Right lobe of liver (tissue), 6 donors: ENCODE data around the gene TLX2. TPM values are rescaled to one million over a fixed set of nuclear protein-coding genes. Genes with fewer than 3 reads are reported as not detected.

Experiments used
- ATAC-seq, 4 donors: fragments of 200-7000 bp; cut with Tn5 transposase; one replicate each; pipeline ENCODE4 v1.9.1; 2020; ENCODE audit warnings: mild to moderate bottlenecking in 4 of 4, moderate library complexity in 4 of 4
- DNase-seq, 3 donors: peaks; one replicate each; pipeline ENCODE4 v3.0.0-alpha.2; 2020
- H3K27ac ChIP-seq, 3 donors: fragments of 200-600 bp; one replicate each; pipeline ENCODE4 v1.8.0; 2022
- H3K27me3 ChIP-seq, 2 donors: fragments of 200-600 bp; one replicate each; pipeline ENCODE4 v1.8.0; 2022
- H3K36me3 ChIP-seq, 4 donors: fragments of 200-600 bp; sonication (generic) in 1 of 4; one replicate each; pipeline versions ENCODE4 v1.5.1 to v1.8.0; 2017 to 2022; ENCODE audit warnings: control low read depth in 1 of 4
- H3K4me1 ChIP-seq, 4 donors: fragments of 200-600 bp; sonication (generic) in 1 of 4; one replicate each; pipeline versions ENCODE4 v1.5.1 to v1.8.0; 2017 to 2022; ENCODE audit warnings: control low read depth in 1 of 4
- H3K4me3 ChIP-seq, 3 donors: fragments of 200-600 bp; one replicate each; pipeline ENCODE4 v1.8.0; 2022
- H3K9me3 ChIP-seq, 4 donors: fragments of 200-600 bp; sonication (generic) in 1 of 4; one replicate each; pipeline versions ENCODE4 v1.5.1 to v1.8.0; 2017 to 2022; ENCODE audit warnings: control low read depth in 1 of 4
- CTCF ChIP-seq, 4 donors: fragments of 200-600 bp in 3 of 4; fragments of 450-650 bp in 1 of 4; IDR thresholded peaks; one replicate each; pipeline versions ENCODE4 v1.5.1 to v1.8.0; 2016 to 2022; ENCODE audit warnings: antibody characterized with exemption in 4 of 4, mild to moderate bottlenecking in 2 of 4
- POLR2A ChIP-seq: fragments of 450-650 bp; IDR thresholded peaks from one replicate; pipeline ENCODE4 v1.6.1; 2017; ENCODE audit warnings: antibody characterized with exemption, mild to moderate bottlenecking
- WGBS: methylation state at CpG from one replicate; pipeline ENCODE4 v1.1.6; 2018; ENCODE audit warnings: low coverage, low lambda C conversion rate; ENCODE audit not compliant: insufficient coverage; ENCODE audit errors: missing lambda C conversion rate; 5-methylcytosine and 5-hydroxymethylcytosine counted together
- intact Hi-C, 2 donors: fragments of 100-400 bp; cut with DNase I; formaldehyde crosslinking; loops; one replicate each; pipeline versions ENCODE4 v1.11.2 to v1.14.1; 2022
- total RNA-seq, 6 experiments: library from RNA; depleted of rRNA in 2 of 6; stranded (reverse); fragments of >200 nt in 2 of 6; fragmentation: NEBNext Ultra II Directional in 3 of 6; extraction: Animal tissue kit (Norgen Biotek cat#: 25700) in 3 of 6; gene quantifications; one replicate each; pipeline versions ENCODE4 v1.1.0 to v1.2.4, GENCODE V29; 2016 to 2023
- donor health status: DM: no; HTN: yes; CAD: no.
- donor health status: DM: no; HTN: no; CAD: no.
- donor health status: DM: no; HTN: no; CAD: no.
- donor health status: DM: no; HTN: yes; CAD: no.
- donor health status: DM: no; HTN: yes; CAD: no.

Gene TLX2
- total RNA-seq, 6 experiments from 2014 or later = not detected

- Histone ChIP-seq H3K36me3 (no peaks in the 10 kb centered on the region), H3K9me3 (no peaks in the 10 kb centered on the region), H3K27me3 (no peaks in the 10 kb centered on the region), H3K27ac (no peak overlapping the region), H3K4me1 (peaks cover 0 to 42% (median 12%) of the 10 kb centered on the region in 4 donors), H3K4me3 (peak overlapping the region in 2 of 3 donors; percentile 78 to 95)
- no peak for ATAC-seq
- DNase-seq = no peak
- WGBS = 70% methylated on average over 8 of the region's 14 CpGs
- TF ChIP-seq CTCF (IDR thresholded peaks at IDR 0.05) (no peak), POLR2A (no peak)
- intact Hi-C loops = no loop called here
These were observed 8.6 kb upstream of the TLX2 start for GRCh38 chr2:74505448-74506246.

- DNase-seq = peak; percentile 99 to 100 (median 99)
- Histone ChIP-seq H3K27ac (peak within 1 kb of the TSS; percentile 92 to 96 (median 94)), H3K4me3 (peak within 1 kb of the TSS; percentile 76 to 95 (median 78)), H3K27me3 (no peaks in the 10 kb centered on the region), H3K9me3 (no peaks in the 10 kb centered on the region), H3K36me3 (no peaks in the 10 kb centered on the region), H3K4me1 (peaks cover 0 to 31% (median 12%) of the 10 kb centered on the region in 4 donors)
- intact Hi-C loops = no loop called here
- peak; percentile 87 to 93 (median 88) for ATAC-seq
- 0% methylated on average over 27 of the region's 56 CpGs for WGBS
- peak; percentile 45 for TF ChIP-seq POLR2A
- peak in 1 of 4 donors; percentile 19 for TF ChIP-seq CTCF (IDR thresholded peaks at IDR 0.05)
These were observed 6.9 kb upstream of the TLX2 start, which contains the start of gene PCGF1 for GRCh38 chr2:74507145-74507925. Gene PCGF1 (minus strand): TSS chr2:74507695. CDS start chr2:74507668, 27 bp downstream.

- 11% methylated on average over 33 of the region's 38 CpGs for WGBS
- intact Hi-C loops = no loop called here
- H3K9me3 ChIP-seq = no peaks in the 10 kb centered on the region
- peaks cover under 1 to 4% of the 10 kb centered on the region in 2 donors for H3K27me3 ChIP-seq
- ATAC-seq (peak in 1 of 4 donors; percentile 6), DNase-seq (peak in 1 of 3 donors; percentile 42)
- peaks cover 0 to 31% (median 12%) of the 10 kb centered on the region in 4 donors for H3K4me1 ChIP-seq
- H3K36me3 ChIP-seq = no peaks in the 10 kb centered on the region
- H3K4me3 ChIP-seq = peak overlapping the region; percentile 76 to 95 (median 78)
- peak overlapping the region; percentile 92 to 96 (median 94) for H3K27ac ChIP-seq
- TF ChIP-seq CTCF (IDR thresholded peaks at IDR 0.05) = no peak
- no peak for TF ChIP-seq POLR2A
These were observed 6.2 kb upstream of the TLX2 start for GRCh38 chr2:74507926-74508520.

GRCh38 chr2:74510272-74510671, 4.0 kb upstream of the TLX2 start:
- intact Hi-C loops = no loop called here
- no peaks in the 10 kb centered on the region for H3K9me3 ChIP-seq
- H3K27ac ChIP-seq = no peak overlapping the region
- DNase-seq (no peak), ATAC-seq (no peak)
- TF ChIP-seq POLR2A (no peak), CTCF (IDR thresholded peaks at IDR 0.05) (no peak)
- H3K36me3 ChIP-seq = no peaks in the 10 kb centered on the region
- 85% methylated on average over 2 of the region's 4 CpGs for WGBS
- H3K4me1 ChIP-seq = peaks cover 0 to 16% (median 6%) of the 10 kb centered on the region in 4 donors
- peaks cover 6 to 27% of the 10 kb centered on the region in 2 donors for H3K27me3 ChIP-seq
- no peak overlapping the region for H3K4me3 ChIP-seq
